HFF-Myc (cell line): ENCODE data around the gene LRIG2.

Experiments used
- DNase-seq: peaks from one replicate; pipeline ENCODE4 v3.0.0-alpha.2; 2011; ENCODE audit warnings: low read depth; ENCODE audit errors: extremely low read depth
- H3K4me3 ChIP-seq: replicated peaks from 2 replicates; pipeline ENCODE4 v1.5.1; 2011; ENCODE audit warnings: low read depth, mild to moderate bottlenecking, control low read depth, low read length
- TF ChIP-seq, protein P1 (sequence below): IDR thresholded peaks from 2 replicates; pipeline ENCODE4 v1.5.1; 2012; ENCODE audit warnings: mild to moderate bottlenecking, low read depth, low read length, control low read depth; ENCODE audit errors: missing control alignments

LRIG2 gene

DNA sequence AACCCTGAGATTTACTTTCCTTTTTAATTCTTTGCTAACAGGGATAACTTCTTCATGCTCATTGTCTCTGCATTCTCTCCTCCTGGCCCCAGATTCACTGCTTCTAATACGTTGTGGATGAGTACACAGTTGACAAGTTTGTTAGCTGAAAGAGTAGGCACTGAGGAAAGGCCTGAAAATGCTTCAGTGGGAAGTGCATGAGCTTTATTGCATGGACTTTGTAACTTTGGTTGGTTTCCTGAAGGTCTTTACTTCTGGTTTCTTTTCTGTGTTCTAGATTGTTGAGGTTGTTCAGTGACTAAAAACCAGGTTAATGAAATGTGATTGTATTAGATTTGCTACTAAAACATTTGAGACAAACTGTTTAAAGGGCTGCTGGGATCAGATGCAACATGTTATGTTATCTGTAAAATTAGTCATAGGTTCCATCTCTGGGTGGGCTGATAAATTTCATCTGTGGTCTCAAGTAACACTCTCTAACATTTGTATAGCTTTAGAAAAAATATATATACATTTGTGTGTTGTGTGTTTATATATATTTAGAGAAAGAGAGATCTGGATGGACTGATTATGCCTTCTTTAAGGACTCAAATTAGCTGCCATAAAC is 19.1 kb downstream of the LRIG2 start:
- DNase-seq, result no peak
- TF ChIP-seq, protein P1, sequence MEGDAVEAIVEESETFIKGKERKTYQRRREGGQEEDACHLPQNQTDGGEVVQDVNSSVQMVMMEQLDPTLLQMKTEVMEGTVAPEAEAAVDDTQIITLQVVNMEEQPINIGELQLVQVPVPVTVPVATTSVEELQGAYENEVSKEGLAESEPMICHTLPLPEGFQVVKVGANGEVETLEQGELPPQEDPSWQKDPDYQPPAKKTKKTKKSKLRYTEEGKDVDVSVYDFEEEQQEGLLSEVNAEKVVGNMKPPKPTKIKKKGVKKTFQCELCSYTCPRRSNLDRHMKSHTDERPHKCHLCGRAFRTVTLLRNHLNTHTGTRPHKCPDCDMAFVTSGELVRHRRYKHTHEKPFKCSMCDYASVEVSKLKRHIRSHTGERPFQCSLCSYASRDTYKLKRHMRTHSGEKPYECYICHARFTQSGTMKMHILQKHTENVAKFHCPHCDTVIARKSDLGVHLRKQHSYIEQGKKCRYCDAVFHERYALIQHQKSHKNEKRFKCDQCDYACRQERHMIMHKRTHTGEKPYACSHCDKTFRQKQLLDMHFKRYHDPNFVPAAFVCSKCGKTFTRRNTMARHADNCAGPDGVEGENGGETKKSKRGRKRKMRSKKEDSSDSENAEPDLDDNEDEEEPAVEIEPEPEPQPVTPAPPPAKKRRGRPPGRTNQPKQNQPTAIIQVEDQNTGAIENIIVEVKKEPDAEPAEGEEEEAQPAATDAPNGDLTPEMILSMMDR, result no peak
- H3K4me3 ChIP-seq, result no peak overlapping the region

DNA sequence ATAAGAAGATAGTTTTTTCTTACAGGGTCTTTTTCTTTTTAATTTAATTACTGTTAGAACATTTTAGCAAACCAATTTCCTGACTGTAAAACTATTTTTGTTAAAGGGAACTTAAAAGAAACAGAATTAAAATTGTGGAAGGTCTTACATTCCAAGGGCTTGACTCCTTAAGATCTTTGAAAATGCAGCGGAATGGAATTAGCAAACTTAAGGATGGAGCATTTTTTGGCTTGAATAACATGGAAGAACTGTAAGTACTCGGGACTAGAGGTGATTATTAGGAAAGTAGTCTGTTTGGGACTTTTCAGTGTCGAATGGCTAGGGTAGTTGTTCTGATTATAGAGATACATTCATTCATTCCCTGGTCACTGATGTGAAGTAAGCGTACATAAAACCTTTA is 21.5 kb downstream of the LRIG2 start:
- H3K4me3 ChIP-seq, result no peak overlapping the region
- TF ChIP-seq, protein P1, result no peak
- DNase-seq, result no peak

DNA sequence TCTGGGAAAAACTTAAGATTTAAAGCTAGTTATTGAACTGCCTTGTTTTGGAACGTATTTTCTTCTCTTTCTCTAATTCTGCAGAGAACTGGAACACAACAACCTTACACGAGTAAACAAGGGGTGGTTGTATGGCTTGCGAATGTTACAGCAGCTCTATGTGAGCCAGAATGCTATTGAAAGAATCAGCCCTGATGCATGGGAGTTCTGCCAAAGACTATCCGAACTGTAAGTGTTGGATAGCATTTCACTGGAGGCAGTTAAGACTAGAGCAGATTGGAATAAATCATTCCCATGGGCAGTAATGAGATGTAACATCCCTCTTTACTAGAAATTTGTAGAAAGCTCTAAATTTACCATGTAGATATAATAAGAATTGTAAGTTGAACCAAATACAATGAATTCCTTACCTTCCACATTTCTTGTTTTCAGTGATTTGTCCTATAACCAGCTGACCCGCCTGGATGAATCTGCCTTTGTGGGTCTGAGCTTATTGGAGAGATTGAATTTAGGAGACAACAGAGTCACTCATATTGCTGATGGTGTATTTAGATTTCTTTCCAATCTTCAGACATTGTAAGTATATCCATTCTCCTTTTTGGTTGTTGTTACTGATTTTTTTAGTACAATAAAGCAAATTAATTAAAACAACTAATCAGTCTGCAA is 22.9 kb downstream of the LRIG2 start:
- TF ChIP-seq, protein P1, result no peak
- no peak for DNase-seq
- H3K4me3 ChIP-seq, result no peak overlapping the region

DNA sequence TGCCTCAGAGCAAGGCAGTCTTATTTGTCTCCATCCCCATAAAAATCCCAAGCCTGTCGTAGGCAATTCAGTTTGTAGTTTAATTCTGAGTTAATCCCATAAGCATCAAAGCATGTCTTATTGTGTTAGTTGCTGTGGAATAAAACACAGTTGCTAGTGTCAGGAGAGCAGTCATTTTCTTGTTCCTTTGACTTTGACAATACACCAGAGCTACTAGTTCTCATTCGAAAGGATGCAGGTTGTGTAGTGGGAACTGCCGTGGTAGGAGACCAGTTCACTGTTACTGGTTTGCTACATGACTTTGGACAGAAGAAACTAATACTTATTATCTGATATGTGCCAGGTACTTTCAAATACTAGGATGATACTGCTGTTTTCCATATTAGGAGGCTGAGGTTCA is 23.5 kb downstream of the LRIG2 start:
- TF ChIP-seq, protein P1, result no peak
- no peak overlapping the region for H3K4me3 ChIP-seq
- DNase-seq, result no peak

DNA sequence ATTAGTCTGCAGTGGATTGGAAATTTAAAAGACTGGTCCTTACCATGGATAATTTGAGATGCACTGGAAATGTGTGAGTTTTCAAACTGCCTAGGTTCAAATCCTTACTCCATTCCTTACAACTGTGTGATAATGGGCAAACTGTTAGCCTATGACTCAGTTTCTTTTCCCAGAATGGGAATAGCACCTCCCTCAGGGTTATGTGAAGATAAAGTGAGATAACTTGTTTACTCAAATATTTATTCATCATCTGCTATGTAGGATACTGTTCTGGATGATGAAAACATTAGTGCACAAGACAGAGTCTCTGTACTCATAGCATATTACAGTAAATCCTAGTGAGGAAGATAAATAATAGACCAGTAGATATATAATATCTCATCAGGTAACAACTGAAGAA is 28.6 kb downstream of the LRIG2 start:
- DNase-seq, result no peak
- TF ChIP-seq, protein P1, result no peak
- H3K4me3 ChIP-seq, result no peak overlapping the region

DNA sequence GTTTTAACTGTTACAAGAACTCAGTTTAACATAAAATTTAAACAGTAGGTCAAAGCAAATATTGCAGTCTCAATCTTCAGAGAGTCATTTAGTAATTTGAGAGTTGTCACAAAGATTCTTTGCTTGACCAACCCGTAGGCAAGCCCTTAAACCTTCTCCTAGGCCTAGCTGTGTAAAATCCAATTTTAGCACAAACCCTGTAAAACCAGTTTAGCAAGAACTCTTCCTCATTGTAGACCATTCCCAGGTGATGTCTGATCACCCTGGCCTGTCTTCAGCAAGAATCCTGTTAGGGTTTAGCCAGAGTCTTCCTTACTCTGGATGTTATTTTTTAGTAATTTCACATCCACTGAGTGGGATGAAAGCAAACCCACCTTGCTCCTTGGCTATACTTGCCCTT is 30.1 kb downstream of the LRIG2 start:
- H3K4me3 ChIP-seq, result no peak overlapping the region
- DNase-seq, result no peak
- TF ChIP-seq, protein P1, result no peak
